Stomach (tissue), 9 donors: ENCODE results near the gene RNF39. TPM values are rescaled to one million over a fixed set of nuclear protein-coding genes. Genes with fewer than 3 reads are reported as not detected.

Experiments
- DNase-seq, 2 donors: peaks; one replicate each; pipeline versions ENCODE4 v3.0.0 to v3.0.0-alpha.2; 2013 to 2019
- H3K27ac ChIP-seq, 5 donors: fragments of 200-600 bp in 4 of 5; sonication (generic) in 4 of 5; one replicate each; pipeline ENCODE4 v1.5.1; 2013 to 2019; ENCODE audit warnings: mild to moderate bottlenecking in 1 of 5, moderate library complexity in 1 of 5
- H3K27me3 ChIP-seq, 3 donors: fragments of 200-600 bp; sonication (generic); one replicate each; pipeline ENCODE4 v1.5.1; 2017 to 2019; ENCODE audit warnings: mixed run types in 1 of 3
- H3K36me3 ChIP-seq, 4 donors: fragments of 200-600 bp; sonication (generic); 1 replicate in 3 of 4; 2 replicates in 1 of 4; pipeline ENCODE4 v1.5.1; 2016 to 2019
- H3K4me1 ChIP-seq, 4 donors: fragments of 200-600 bp; sonication (generic); one replicate each; pipeline ENCODE4 v1.5.1; 2016 to 2019
- H3K4me3 ChIP-seq, 4 donors: fragments of 200-600 bp; sonication (generic) in 3 of 4; one replicate each; pipeline ENCODE4 v1.5.1; 2016 to 2019; ENCODE audit warnings: mild to moderate bottlenecking in 1 of 4
- H3K9me3 ChIP-seq, 4 donors: fragments of 200-600 bp; sonication (generic); one replicate each; pipeline ENCODE4 v1.5.1; 2016 to 2019
- EP300 ChIP-seq: sonication (generic); formaldehyde crosslinking; IDR thresholded peaks from one replicate; pipeline ENCODE4 v1.6.1; 2017; ENCODE audit warnings: antibody characterized with exemption
- POLR2A ChIP-seq, 4 donors: fragments of 450-650 bp; IDR thresholded peaks; one replicate each; pipeline ENCODE4 v1.6.1; 2016; ENCODE audit warnings: antibody characterized with exemption in 4 of 4, control low read depth in 2 of 4, mild to moderate bottlenecking in 1 of 4, moderate library complexity in 1 of 4
- POLR2AphosphoS5 ChIP-seq, 3 donors: sonication (generic); formaldehyde crosslinking; IDR thresholded peaks; one replicate each; pipeline ENCODE4 v1.6.1; 2016; ENCODE audit warnings: antibody characterized with exemption in 3 of 3
- WGBS, 5 donors: extraction: QIAGEN DNeasy Blood & Tissue Kit in 3 of 5; methylation state at CpG; one replicate each; pipeline versions ENCODE4 v1.1.5 to v1.1.7; 2013 to 2018; 5-methylcytosine and 5-hydroxymethylcytosine counted together
- intact Hi-C: fragments of 100-400 bp; cut with DNase I; formaldehyde crosslinking; loops from one replicate; pipeline ENCODE4 v1.15.1; 2023; ENCODE audit warnings: low total_unique reads
- polyA plus RNA-seq, 3 donors: library from polyadenylated mRNA; stranded (reverse); fragments of 200-250 nt; gene quantifications; one replicate each; pipeline ENCODE4 v1.2.3, GENCODE V29; 2013
- total RNA-seq, 5 donors: library from RNA; depleted of rRNA; stranded (reverse); fragments of >200 nt; gene quantifications; one replicate each; pipeline versions ENCODE4 v1.1.0 to v1.2.3, GENCODE V29; 2014 to 2016
- TF ChIP-seq, protein P1 (sequence below), 7 experiments: fragments of 450-650 bp in 4 of 7; fragments of 200-600 bp in 3 of 7; sonication (generic) in 3 of 7; IDR thresholded peaks; one replicate each; pipeline ENCODE4 v1.5.1; 2016 to 2019; ENCODE audit warnings: antibody characterized with exemption in 7 of 7, control low read depth in 2 of 7, mild to moderate bottlenecking in 1 of 7
- donor health status: healthy with polysubstance abuse.
- donor health status: Bipolar disorder and iron deficiency.
- donor health status: healthy.

Gene RNF39
- total and polyA plus RNA-seq, 8 donors = 0.18 to 13.5 (median 3.3) TPM; not detected in 2

- Histone ChIP-seq H3K27me3 (peaks cover 0 to 65% (median 6%) of the 10 kb centered on the region in 3 donors), H3K4me3 (no peak overlapping the region), H3K9me3 (no peaks in the 10 kb centered on the region), H3K36me3 (no peaks in the 10 kb centered on the region), H3K27ac (no peak overlapping the region), H3K4me1 (peaks cover 0 to 22% (median 3%) of the 10 kb centered on the region in 4 donors)
- TF ChIP-seq POLR2AphosphoS5 (IDR thresholded peaks at IDR 0.05) = no peak
- no peak for TF ChIP-seq EP300
- TF ChIP-seq, protein P1, sequence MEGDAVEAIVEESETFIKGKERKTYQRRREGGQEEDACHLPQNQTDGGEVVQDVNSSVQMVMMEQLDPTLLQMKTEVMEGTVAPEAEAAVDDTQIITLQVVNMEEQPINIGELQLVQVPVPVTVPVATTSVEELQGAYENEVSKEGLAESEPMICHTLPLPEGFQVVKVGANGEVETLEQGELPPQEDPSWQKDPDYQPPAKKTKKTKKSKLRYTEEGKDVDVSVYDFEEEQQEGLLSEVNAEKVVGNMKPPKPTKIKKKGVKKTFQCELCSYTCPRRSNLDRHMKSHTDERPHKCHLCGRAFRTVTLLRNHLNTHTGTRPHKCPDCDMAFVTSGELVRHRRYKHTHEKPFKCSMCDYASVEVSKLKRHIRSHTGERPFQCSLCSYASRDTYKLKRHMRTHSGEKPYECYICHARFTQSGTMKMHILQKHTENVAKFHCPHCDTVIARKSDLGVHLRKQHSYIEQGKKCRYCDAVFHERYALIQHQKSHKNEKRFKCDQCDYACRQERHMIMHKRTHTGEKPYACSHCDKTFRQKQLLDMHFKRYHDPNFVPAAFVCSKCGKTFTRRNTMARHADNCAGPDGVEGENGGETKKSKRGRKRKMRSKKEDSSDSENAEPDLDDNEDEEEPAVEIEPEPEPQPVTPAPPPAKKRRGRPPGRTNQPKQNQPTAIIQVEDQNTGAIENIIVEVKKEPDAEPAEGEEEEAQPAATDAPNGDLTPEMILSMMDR (IDR thresholded peaks at IDR 0.05) = no peak
- TF ChIP-seq POLR2A (IDR thresholded peaks at IDR 0.05) = no peak
- 64 to 74% (median 68%) methylated on average over 6 of the region's 6 CpGs for WGBS, 5 donors
- DNase-seq = no peak
- intact Hi-C loops = no loop called here
Observed at GRCh38 chr6:30092852-30093543, 17.4 kb upstream of the RNF39 start.

- TF ChIP-seq POLR2AphosphoS5 (IDR thresholded peaks at IDR 0.05) (no peak), POLR2A (IDR thresholded peaks at IDR 0.05) (no peak), EP300 (no peak)
- TF ChIP-seq, protein P1 (IDR thresholded peaks at IDR 0.05) = no peak
- H3K4me3 ChIP-seq = no peak overlapping the region
- 26 to 45% (median 39%) methylated on average over 11 of the region's 11 CpGs for WGBS, 5 donors
- no peaks in the 10 kb centered on the region for H3K9me3 ChIP-seq
- DNase-seq = peak in 1 of 2 donors; percentile 77
- peaks cover 0 to 13% (median 3%) of the 10 kb centered on the region in 4 donors for H3K4me1 ChIP-seq
- no peaks in the 10 kb centered on the region for H3K36me3 ChIP-seq
- peak overlapping the region; percentile 18 to 72 (median 44) for H3K27ac ChIP-seq
- intact Hi-C loops = no loop called here
- peaks cover 0 to 57% (median 6%) of the 10 kb centered on the region in 3 donors for H3K27me3 ChIP-seq
Observed at GRCh38 chr6:30091577-30092381, 16.2 kb upstream of the RNF39 start.

DNA sequence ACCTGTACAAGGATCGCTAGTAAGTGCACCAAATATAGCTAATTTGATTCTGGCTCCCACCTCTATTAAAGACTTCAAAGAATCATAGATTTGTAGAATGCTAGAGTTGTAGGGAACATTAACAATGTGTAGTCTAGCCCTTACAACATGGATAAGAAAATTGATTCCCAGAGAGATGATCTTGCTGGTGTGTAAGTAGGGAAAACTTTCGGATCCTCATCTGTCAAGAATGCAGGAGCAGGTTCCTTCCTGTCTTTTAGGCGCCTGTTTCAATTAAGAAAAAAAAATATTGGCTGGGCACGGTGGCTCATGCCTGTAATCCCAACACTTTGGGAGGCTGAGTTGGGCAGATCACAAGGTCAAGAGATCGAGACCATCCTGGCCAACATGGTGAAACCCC lies 12.3 kb upstream of the RNF39 start:
- DNase-seq = no peak
- H3K4me1 ChIP-seq = peaks cover 0 to 13% (median 0%) of the 10 kb centered on the region in 4 donors
- H3K36me3 ChIP-seq = no peaks in the 10 kb centered on the region
- no peak overlapping the region for H3K4me3 ChIP-seq
- WGBS, 5 donors = 69 to 96% (median 79%) methylated on average over 5 of the region's 5 CpGs
- intact Hi-C loops = no loop called here
- TF ChIP-seq POLR2AphosphoS5 (IDR thresholded peaks at IDR 0.05) (no peak), POLR2A (IDR thresholded peaks at IDR 0.05) (no peak), EP300 (no peak)
- TF ChIP-seq, protein P1 (IDR thresholded peaks at IDR 0.05) = no peak
- H3K27me3 ChIP-seq = peaks cover 0 to 36% (median 6%) of the 10 kb centered on the region in 3 donors
- H3K9me3 ChIP-seq = no peaks in the 10 kb centered on the region
- H3K27ac ChIP-seq = no peak overlapping the region

DNA sequence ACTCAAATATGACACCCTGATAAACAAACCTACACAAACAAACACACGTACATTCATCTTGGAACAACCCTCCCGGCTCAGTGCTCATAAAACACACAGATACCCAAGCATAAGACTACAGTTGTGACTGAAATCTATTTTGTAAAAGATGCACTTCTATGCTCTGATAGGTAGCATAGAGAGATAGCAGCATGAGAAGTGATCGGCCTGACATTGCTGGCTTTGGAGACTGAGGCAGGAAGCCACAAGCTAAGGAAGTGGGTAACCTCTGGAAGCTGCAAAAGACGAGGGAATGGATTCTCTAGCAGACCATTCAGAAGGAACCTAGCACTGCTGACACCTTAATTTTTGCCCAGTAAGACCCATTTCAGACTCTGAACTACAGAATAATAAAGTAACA lies 1.6 kb upstream of the RNF39 start:
- no peak for DNase-seq
- Histone ChIP-seq H3K4me3 (no peak overlapping the region), H3K27ac (no peak overlapping the region), H3K27me3 (peaks cover 0 to 50% (median 25%) of the 10 kb centered on the region in 3 donors), H3K36me3 (no peaks in the 10 kb centered on the region), H3K4me1 (peaks cover 19 to 31% (median 25%) of the 10 kb centered on the region in 4 donors), H3K9me3 (no peaks in the 10 kb centered on the region)
- intact Hi-C loops = no loop called here
- no peak for TF ChIP-seq POLR2A (IDR thresholded peaks at IDR 0.05)
- TF ChIP-seq, protein P1 (IDR thresholded peaks at IDR 0.05) = no peak
- TF ChIP-seq EP300 = no peak
- TF ChIP-seq POLR2AphosphoS5 (IDR thresholded peaks at IDR 0.05) = no peak
- 36 to 60% (median 56%) methylated on average over 4 of the region's 4 CpGs for WGBS, 5 donors
